HG03066 (cell line): ENCODE results near the gene YY1.

ENCODE experiments used
- ATAC-seq: cut with Tn5 transposase; IDR thresholded peaks from one replicate; pipeline ENCODE4 v1.9.1; 2021; ENCODE audit warnings: low read depth; ENCODE audit not compliant: unreplicated experiment

The YY1 gene

DNA sequence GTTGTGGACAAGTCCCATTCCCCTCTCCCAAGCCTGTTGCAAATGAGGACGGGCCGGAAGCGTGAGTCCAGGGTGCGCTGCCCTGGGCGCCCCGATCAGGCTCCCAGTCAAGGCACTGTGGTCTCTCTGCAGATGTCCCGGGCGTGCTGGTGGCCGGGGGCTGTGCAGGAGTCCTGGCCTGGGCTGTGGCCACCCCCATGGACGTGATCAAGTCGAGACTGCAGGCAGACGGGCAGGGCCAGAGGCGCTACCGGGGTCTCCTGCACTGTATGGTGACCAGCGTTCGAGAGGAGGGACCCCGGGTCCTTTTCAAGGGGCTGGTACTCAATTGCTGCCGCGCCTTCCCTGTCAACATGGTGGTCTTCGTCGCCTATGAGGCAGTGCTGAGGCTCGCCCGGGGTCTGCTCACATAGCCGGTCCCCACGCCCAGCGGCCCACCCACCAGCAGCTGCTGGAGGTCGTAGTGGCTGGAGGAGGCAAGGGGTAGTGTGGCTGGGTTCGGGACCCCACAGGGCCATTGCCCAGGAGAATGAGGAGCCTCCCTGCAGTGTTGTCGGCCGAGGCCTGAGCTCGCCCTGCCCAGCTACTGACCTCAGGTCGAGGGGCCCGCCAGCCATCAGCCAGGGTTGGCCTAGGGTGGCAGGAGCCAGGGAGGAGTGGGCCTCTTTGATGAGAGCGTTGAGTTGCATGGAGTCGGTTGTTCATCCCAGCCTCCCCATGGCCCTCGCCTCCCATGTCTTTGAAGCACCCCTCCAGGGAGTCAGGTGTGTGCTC lies 90.5 kb downstream of the YY1 start:
- ATAC-seq, result no peak

DNA sequence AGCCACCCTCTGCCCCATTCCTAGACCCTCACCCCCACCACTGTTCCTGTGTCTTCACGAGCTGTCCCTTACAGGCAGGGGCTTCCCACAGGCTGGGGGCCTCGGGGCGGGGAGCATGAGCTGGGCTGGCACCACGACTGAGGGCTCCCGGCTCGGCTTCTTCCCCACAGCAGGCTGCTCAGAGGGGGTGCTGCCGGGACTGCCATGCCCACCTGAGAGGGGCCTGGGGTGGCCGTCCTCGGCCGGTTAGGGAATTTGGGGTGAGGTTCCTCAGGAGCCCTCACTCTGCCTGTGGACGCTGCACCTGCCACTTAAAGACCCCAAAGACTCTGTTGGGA lies 91.0 kb downstream of the YY1 start:
- ATAC-seq, result no peak

DNA sequence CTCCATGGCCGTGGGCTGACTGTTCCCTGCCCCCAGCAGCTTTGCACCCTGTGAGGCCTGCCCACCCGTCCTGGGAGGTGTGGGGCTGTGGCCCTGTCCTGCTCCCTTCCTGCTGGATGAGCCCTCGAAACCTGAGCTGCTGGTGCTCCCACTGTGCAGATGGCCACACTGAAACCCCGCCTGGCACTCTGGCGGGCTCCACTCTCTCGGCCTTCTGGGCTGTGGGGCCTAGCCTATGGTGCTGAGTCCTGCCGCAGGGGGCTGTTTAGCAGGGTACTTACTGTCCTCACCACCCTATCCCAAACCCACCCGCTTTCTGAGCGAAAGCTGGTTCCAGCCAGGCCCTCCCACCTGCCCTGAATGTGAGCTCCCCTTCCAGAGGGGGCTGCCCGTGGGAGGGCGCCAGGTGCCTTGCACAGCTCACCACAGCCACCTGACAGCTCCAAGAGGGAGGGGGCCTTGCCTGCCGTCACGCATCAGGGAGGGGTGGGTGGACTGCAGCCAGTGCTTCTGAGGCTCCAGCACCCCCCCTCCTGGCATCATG lies 91.5 kb downstream of the YY1 start:
- ATAC-seq, result no peak

DNA sequence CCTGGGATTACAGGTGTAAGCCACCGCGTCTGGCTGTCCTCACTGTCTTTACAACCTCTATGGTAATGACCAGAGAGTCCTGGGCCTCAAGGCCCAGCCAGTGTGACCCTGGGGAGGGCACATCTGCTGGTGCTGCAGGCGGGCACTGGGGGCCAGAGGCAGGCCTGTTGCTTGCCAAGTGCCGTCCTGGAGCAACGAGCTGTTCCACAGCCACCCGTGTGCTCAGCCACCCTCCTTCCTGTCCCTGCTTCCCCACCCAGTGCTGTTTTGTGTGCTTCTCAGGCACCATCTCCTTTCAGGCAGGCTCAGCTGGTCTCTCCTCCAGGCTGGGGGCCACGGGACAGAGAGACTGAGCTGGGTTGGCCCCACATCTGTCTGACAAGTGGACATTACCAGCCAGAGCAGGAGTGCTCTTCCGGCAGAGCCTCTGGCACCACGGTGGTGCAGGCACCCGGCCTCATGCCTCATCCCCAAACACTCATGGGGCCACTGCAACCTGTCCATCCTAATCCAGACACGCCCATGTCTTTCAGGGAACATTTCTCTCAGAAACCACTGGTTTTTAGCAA lies 93.2 kb downstream of the YY1 start:
- ATAC-seq, result no peak
